Measurements from ENCODE around the gene IL1RAP.
A peak's percentile ranks its signal among the peaks of the same experiment; 100 is the strongest.

IL1RAP gene

GRCh38 chr3:190566043-190566933, 52.4 kb downstream of the IL1RAP start:
- ATAC-seq (ENCODE audit: low read depth), result peak; percentile 96
- no peaks in the 10 kb centered on the region for H3K9me3 ChIP-seq (ENCODE audit: severe bottlenecking)
- H3K27me3 ChIP-seq (ENCODE audit: insufficient read depth, poor library complexity, severe bottlenecking), result no peaks in the 10 kb centered on the region
- DNase-seq (ENCODE audit: low spot score), result peak; percentile 97
- no peak for TF ChIP-seq CTCF (IDR thresholded peaks at IDR 0.05; ENCODE audit: poor library complexity, severe bottlenecking)
- H3K36me3 ChIP-seq (ENCODE audit: low read depth), result peaks cover 63% of the 10 kb centered on the region
- peaks cover 44% of the 10 kb centered on the region for H3K4me1 ChIP-seq (ENCODE audit: insufficient read depth, poor library complexity, severe bottlenecking)
- no peak overlapping the region for H3K4me3 ChIP-seq (ENCODE audit: severe bottlenecking)
- peak overlapping the region; percentile 92 for H3K27ac ChIP-seq (ENCODE audit: poor library complexity, severe bottlenecking)

DNA sequence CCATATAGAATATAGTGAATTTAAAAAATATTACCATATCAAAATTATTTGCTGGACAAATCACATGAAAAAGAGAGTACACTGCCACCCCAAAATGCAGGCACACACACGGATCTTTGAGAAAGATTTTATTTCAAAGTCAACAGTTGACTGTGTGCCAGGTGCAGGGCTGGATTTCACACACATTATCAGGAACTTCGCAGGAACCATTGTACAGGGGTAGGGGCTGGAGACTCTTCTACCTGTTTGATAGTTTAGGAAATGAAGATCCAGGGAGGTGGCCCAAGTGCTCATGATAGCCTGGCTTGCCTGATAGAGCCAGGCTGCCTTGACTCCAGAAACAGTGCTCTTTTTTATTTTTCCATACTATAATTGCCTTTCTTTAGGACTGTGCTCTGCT, 54.2 kb downstream of the IL1RAP start:
- Histone ChIP-seq H3K27me3 (ENCODE audit: insufficient read depth, poor library complexity, severe bottlenecking) (no peaks in the 10 kb centered on the region), H3K4me3 (ENCODE audit: severe bottlenecking) (no peak overlapping the region), H3K27ac (ENCODE audit: poor library complexity, severe bottlenecking) (peak overlapping the region; percentile 92), H3K9me3 (ENCODE audit: severe bottlenecking) (no peaks in the 10 kb centered on the region), H3K36me3 (ENCODE audit: low read depth) (peaks cover 72% of the 10 kb centered on the region), H3K4me1 (ENCODE audit: insufficient read depth, poor library complexity, severe bottlenecking) (peaks cover 41% of the 10 kb centered on the region)
- ATAC-seq (ENCODE audit: low read depth) (no peak), DNase-seq (ENCODE audit: low spot score) (no peak)
- TF ChIP-seq CTCF (IDR thresholded peaks at IDR 0.05; ENCODE audit: poor library complexity, severe bottlenecking), result no peak

GRCh38 chr3:190574473-190574872, 60.6 kb downstream of the IL1RAP start:
- H3K36me3 ChIP-seq (ENCODE audit: low read depth), result peaks cover 71% of the 10 kb centered on the region
- no peaks in the 10 kb centered on the region for H3K9me3 ChIP-seq (ENCODE audit: severe bottlenecking)
- peaks cover 10% of the 10 kb centered on the region for H3K4me1 ChIP-seq (ENCODE audit: insufficient read depth, poor library complexity, severe bottlenecking)
- ATAC-seq (ENCODE audit: low read depth) (no peak), DNase-seq (ENCODE audit: low spot score) (no peak)
- H3K4me3 ChIP-seq (ENCODE audit: severe bottlenecking), result no peak overlapping the region
- H3K27ac ChIP-seq (ENCODE audit: poor library complexity, severe bottlenecking), result no peak overlapping the region
- no peak for TF ChIP-seq CTCF (IDR thresholded peaks at IDR 0.05; ENCODE audit: poor library complexity, severe bottlenecking)
- H3K27me3 ChIP-seq (ENCODE audit: insufficient read depth, poor library complexity, severe bottlenecking), result no peaks in the 10 kb centered on the region

GRCh38 chr3:190575437-190576185, 61.7 kb downstream of the IL1RAP start:
- DNase-seq (ENCODE audit: low spot score) (no peak), ATAC-seq (ENCODE audit: low read depth) (no peak)
- peaks cover 71% of the 10 kb centered on the region for H3K36me3 ChIP-seq (ENCODE audit: low read depth)
- peaks cover 20% of the 10 kb centered on the region for H3K4me1 ChIP-seq (ENCODE audit: insufficient read depth, poor library complexity, severe bottlenecking)
- H3K27me3 ChIP-seq (ENCODE audit: insufficient read depth, poor library complexity, severe bottlenecking), result no peaks in the 10 kb centered on the region
- no peak overlapping the region for H3K27ac ChIP-seq (ENCODE audit: poor library complexity, severe bottlenecking)
- TF ChIP-seq CTCF (IDR thresholded peaks at IDR 0.05; ENCODE audit: poor library complexity, severe bottlenecking), result no peak
- no peak overlapping the region for H3K4me3 ChIP-seq (ENCODE audit: severe bottlenecking)
- H3K9me3 ChIP-seq (ENCODE audit: severe bottlenecking), result no peaks in the 10 kb centered on the region
